K562 (cell line): ENCODE results near the gene PFKFB2. TPM values are rescaled to one million over a fixed set of nuclear protein-coding genes. Genes with fewer than 3 reads are reported as not detected.

Source experiments
- ARID4B ChIP-seq: sonication (generic); formaldehyde crosslinking; IDR thresholded peaks from 2 replicates; pipeline ENCODE4 v1.8.0; 2022; ENCODE audit warnings: mild to moderate bottlenecking, missing genetic modification reagents
- CHD2 ChIP-seq: IDR thresholded peaks from 2 replicates; pipeline ENCODE4 v1.6.1; 2011; ENCODE audit warnings: low read depth, low read length
- E2F4 ChIP-seq: sonication (generic); formaldehyde crosslinking; IDR thresholded peaks from 2 replicates; pipeline ENCODE4 v1.8.0; 2022; ENCODE audit warnings: mild to moderate bottlenecking, low read depth, missing genetic modification reagents
- E2F6 ChIP-seq, 2 experiments: IDR thresholded peaks; 2 replicates each; pipeline ENCODE4 v1.6.1; 2011; ENCODE audit warnings: borderline replicate concordance in 1 of 2, control low read depth in 1 of 2, low read depth in 1 of 2, low read length in 1 of 2, mild to moderate bottlenecking in 1 of 2, mixed read lengths in 1 of 2, moderate library complexity in 1 of 2; ENCODE audit not compliant: insufficient read depth in 1 of 2, insufficient read length in 1 of 2, poor library complexity in 1 of 2, severe bottlenecking in 1 of 2; ENCODE audit errors: extremely low read depth in 1 of 2
- FOXP4 ChIP-seq: sonication (generic); formaldehyde crosslinking; IDR thresholded peaks from 2 replicates; pipeline ENCODE4 v1.8.0; 2022; ENCODE audit warnings: mild to moderate bottlenecking, missing genetic modification reagents, borderline replicate concordance
- MEF2A ChIP-seq: IDR thresholded peaks from 2 replicates; pipeline ENCODE4 v1.6.1; 2011; ENCODE audit warnings: low read depth, mild to moderate bottlenecking, low read length, moderate library complexity; ENCODE audit not compliant: control insufficient read depth
- PHF20 ChIP-seq: fragments of 450-650 bp; IDR thresholded peaks from 2 replicates; pipeline ENCODE4 v1.6.1; 2018; ENCODE audit not compliant: partially characterized antibody
- POLR2AphosphoS5 ChIP-seq: IDR thresholded peaks from 2 replicates; pipeline ENCODE4 v1.6.1; 2011; ENCODE audit warnings: mild to moderate bottlenecking, low read depth, low read length, moderate library complexity; ENCODE audit not compliant: control insufficient read depth, insufficient read depth
- RCOR1 ChIP-seq, 2 experiments: IDR thresholded peaks; 2 replicates each; pipeline ENCODE4 v1.6.1; 2012; ENCODE audit warnings: low read depth in 2 of 2, low read length in 2 of 2, borderline replicate concordance in 1 of 2, improper control_type of control experiment in 1 of 2
- SAP30 ChIP-seq: fragments of 200-600 bp; sonication (generic); IDR thresholded peaks from 2 replicates; pipeline ENCODE4 v1.6.1; 2012; ENCODE audit warnings: borderline replicate concordance, low read depth, mild to moderate bottlenecking, moderate library complexity, low read length, control low read depth, inconsistent platforms; ENCODE audit not compliant: insufficient read depth, poor library complexity, severe bottlenecking
- SRF ChIP-seq, 2 experiments: fragments of 250-450, 450-650 bp in 1 of 2; sonication (Bioruptor Pico) in 1 of 2; sonication (generic) in 1 of 2; formaldehyde crosslinking; IDR thresholded peaks; 2 replicates each; pipeline versions ENCODE4 v1.5.0 to v1.5.1; 2020 to 2022; ENCODE audit warnings: mild to moderate bottlenecking in 1 of 2, missing genetic modification reagents in 1 of 2
- SUPT5H ChIP-seq: fragments of 450-650 bp; IDR thresholded peaks from 2 replicates; pipeline ENCODE4 v1.6.1; 2016
- TBP ChIP-seq: optimal IDR thresholded peaks from 2 replicates; pipeline ENCODE3; 2011; ENCODE audit warnings: low read depth, low read length, improper control_type of control experiment
- YY1 ChIP-seq, 3 experiments: IDR thresholded peaks; 2 replicates each; pipeline ENCODE4 v1.6.1; 2011; ENCODE audit warnings: low read length in 2 of 3, mild to moderate bottlenecking in 2 of 3, moderate library complexity in 2 of 3, borderline replicate concordance in 1 of 3, control low read depth in 1 of 3, low read depth in 1 of 3; ENCODE audit not compliant: insufficient read depth in 3 of 3, insufficient replicate concordance in 2 of 3, control insufficient read depth in 1 of 3, insufficient read length in 1 of 3; ENCODE audit errors: extremely low read depth in 1 of 3
- ZNF143 ChIP-seq: sonication (generic); formaldehyde crosslinking; IDR thresholded peaks from 2 replicates; pipeline ENCODE4 v1.9.0; 2022; ENCODE audit warnings: mild to moderate bottlenecking, missing genetic modification reagents
- polyA plus RNA-seq, 8 experiments: library from polyadenylated mRNA; depleted of rRNA in 4 of 8; stranded (reverse) in 5 of 8; unstranded in 3 of 8; fragments of >200 nt; fragmentation: Nextera tagmentation in 2 of 8; fragmentation: Illumina TruSeq in 1 of 8; extraction: Ambion mirVana in 2 of 8; extraction: Trizol in 1 of 8; gene quantifications; 2 replicates each; pipeline versions ENCODE4 v1.2.1 to v1.2.3, GENCODE V29; 2011 to 2014; ENCODE audit warnings: inconsistent platforms in 1 of 8, missing spikeins in 1 of 8
- total RNA-seq, 7 experiments: library from RNA; depleted of rRNA in 6 of 7; stranded (reverse); fragments of >200 nt in 6 of 7; fragmentation: Illumina TruSeq in 2 of 7; extraction: Trizol in 2 of 7; gene quantifications; 2 replicates each; pipeline versions ENCODE4 v1.2.1 to v1.2.3, GENCODE V29; 2011 to 2021; ENCODE audit warnings: low replicate concordance in 1 of 7

The PFKFB2 gene
- total and polyA plus RNA-seq, 9 of the 15 experiments (the other 6 are each of a cell fraction or from before 2014, with no cell fraction given): 6.9 to 26.0 (median 16.4) TPM

GRCh38 chr1:207050480-207051190 lies 2.4 kb upstream of the PFKFB2 start (continued):
- TF ChIP-seq YY1 (IDR thresholded peaks at IDR 0.05; ENCODE audit: borderline replicate concordance in 1 of 3, control insufficient read depth in 1 of 3, extremely low read depth in 1 of 3, insufficient read depth in 3 of 3, insufficient read length in 1 of 3, insufficient replicate concordance in 2 of 3, low read depth in 1 of 3, low read length in 2 of 3) (peak; percentile 87 to 96 (median 96)), ARID4B (CRISPR knock-in tag) (peak; percentile 83), FOXP4 (CRISPR knock-in tag) (no peak), POLR2AphosphoS5 (peak; percentile 91), CHD2 (peak; percentile 98), RCOR1 (IDR thresholded peaks at IDR 0.05; ENCODE audit: borderline replicate concordance in 1 of 2, low read depth in 2 of 2, low read length in 2 of 2) (peak in 1 of 2 experiments; percentile 56; a peak in 2 of 4 replicates), ZNF143 (peak; percentile 42; the same call in 1 of the 2 replicates), SAP30 (peak; percentile 86), SUPT5H (peak; percentile 85), MEF2A (no peak), TBP (peak; percentile 86), E2F6 (IDR thresholded peaks at IDR 0.05; ENCODE audit: borderline replicate concordance in 1 of 2, extremely low read depth in 1 of 2, insufficient read depth in 1 of 2, insufficient read length in 1 of 2, low read depth in 1 of 2, low read length in 1 of 2, poor library complexity in 1 of 2, severe bottlenecking in 1 of 2) (peak in 1 of 2 experiments; percentile 19), SRF (CRISPR knock-in tag; IDR thresholded peaks at IDR 0.05) (peak in 1 of 2 experiments; percentile 39; a peak in 2 of 4 replicates), PHF20 (peak; percentile 64), E2F4 (CRISPR knock-in tag) (peak; percentile 40; the same call in 1 of the 2 replicates)
